DMS79 (cell line): ENCODE results near the gene EEF1A1.

ENCODE experiments used
- DNase-seq: peaks from one replicate; lab custom pipeline; 2025; lab: John Stamatoyannopoulos, UW

EEF1A1 gene

GRCh38 chr6:73505142-73505541 is 15.7 kb downstream of the EEF1A1 start:
- DNase-seq = no peak

- DNase-seq = no peak
Observed at GRCh38 chr6:73504160-73504559, 16.7 kb downstream of the EEF1A1 start.

- no peak for DNase-seq
Observed at GRCh38 chr6:73503027-73503772, 17.6 kb downstream of the EEF1A1 start.

GRCh38 chr6:73497915-73498314 is 22.9 kb downstream of the EEF1A1 start:
- DNase-seq = no peak

- DNase-seq = no peak
Observed at GRCh38 chr6:73491377-73491776, 29.5 kb downstream of the EEF1A1 start.

GRCh38 chr6:73487473-73487872 is 33.4 kb downstream of the EEF1A1 start:
- DNase-seq = no peak

GRCh38 chr6:73484438-73484837 is 36.4 kb downstream of the EEF1A1 start:
- DNase-seq = no peak

GRCh38 chr6:73481969-73482368 is 38.9 kb downstream of the EEF1A1 start:
- no peak for DNase-seq

- no peak for DNase-seq
Observed at GRCh38 chr6:73477407-73477806, 43.4 kb downstream of the EEF1A1 start.

GRCh38 chr6:73476723-73477122 is 44.1 kb downstream of the EEF1A1 start:
- DNase-seq = no peak

GRCh38 chr6:73471686-73472290 is 49.0 kb downstream of the EEF1A1 start:
- no peak for DNase-seq
